PC-9 (cell line): ENCODE data around the gene C14orf93.

ENCODE experiments used
- CTCF ChIP-seq: fragments of 200-600 bp; sonication (generic); conservative IDR thresholded peaks from 2 replicates; pipeline ENCODE4 v1.6.1; 2017; ENCODE audit warnings: mixed run types, antibody characterized with exemption, mild to moderate bottlenecking, moderate library complexity
- EZH2 ChIP-seq: fragments of 200-600 bp; sonication (generic); IDR thresholded peaks from 2 replicates; pipeline ENCODE4 v1.8.0; 2017; ENCODE audit warnings: antibody characterized with exemption, low read depth

DNA sequence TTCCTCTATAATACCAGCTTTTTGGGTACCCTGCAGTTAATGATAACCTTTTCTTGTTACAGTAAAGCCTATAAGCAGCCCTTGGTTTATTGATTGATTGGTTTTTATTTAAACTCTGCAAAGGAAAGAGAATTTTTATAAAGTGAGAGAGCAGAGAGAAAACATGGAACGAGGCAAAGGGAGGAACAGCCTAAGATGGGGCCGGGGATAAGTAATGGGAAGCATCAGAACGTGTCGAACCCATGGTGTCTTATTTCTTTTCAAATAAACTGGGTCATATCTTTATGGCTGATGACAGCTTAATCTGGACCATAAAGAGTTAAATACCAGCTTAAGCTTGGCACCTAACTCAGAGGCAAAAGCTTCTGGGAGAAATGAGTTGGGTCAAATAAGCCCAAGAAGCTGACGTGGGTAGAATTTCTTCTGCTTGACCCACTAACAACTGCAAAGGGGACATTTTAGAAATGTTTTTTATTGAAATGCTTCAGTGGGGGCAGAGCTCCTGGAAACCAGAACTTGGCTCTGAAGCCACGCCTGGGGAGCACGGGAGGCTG is 12.0 kb upstream of the C14orf93 start:
- no peak for TF ChIP-seq CTCF
- TF ChIP-seq EZH2 = no peak
